A673 (cell line): ENCODE measurements around the gene SUN1. TPM values are rescaled to one million over a fixed set of nuclear protein-coding genes. Genes with fewer than 3 reads are reported as not detected.

Source experiments
- BruUV-seq: library from RNA; stranded (reverse); fragments of 400-500 nt; replicated peaks from 2 replicates; lab custom pipeline; 2021; lab: Mats Ljungman, UMichigan
- CTCF ChIA-PET: fragments of 300-600 bp; sonication (Branson Sonifier 250); formaldehyde crosslinking; loops from one replicate; lab custom pipeline; 2022; ENCODE audit warnings: antibody characterized with exemption; lab: Charles Lee
- POLR2A ChIA-PET: fragments of 300-600 bp; sonication (Branson Sonifier 250); formaldehyde crosslinking; loops from one replicate; lab custom pipeline; 2022; ENCODE audit warnings: antibody characterized with exemption; ENCODE audit not compliant: low non-redundant PET; lab: Charles Lee
- DNase-seq: peaks from one replicate; pipeline ENCODE4 v3.0.0-alpha.2; 2015; ENCODE audit warnings: low spot score
- H3K27ac ChIP-seq: fragments of 200-600 bp; sonication (generic); 2 replicates; pipeline ENCODE4 v1.5.1; 2016; ENCODE audit warnings: mixed run types, low read depth, mild to moderate bottlenecking, mixed read lengths, antibody characterized with exemption, low read length; ENCODE audit not compliant: poor library complexity, severe bottlenecking
- H3K27me3 ChIP-seq: fragments of 200-600 bp; sonication (generic); replicated peaks from 2 replicates; pipeline ENCODE4 v1.6.1; 2017; ENCODE audit warnings: mixed run types, low read depth, mild to moderate bottlenecking, mixed read lengths, antibody characterized with exemption, low read length; ENCODE audit not compliant: insufficient read depth, poor library complexity
- H3K36me3 ChIP-seq: fragments of 200-600 bp; sonication (generic); 2 replicates; pipeline ENCODE4 v1.6.1; 2016; ENCODE audit warnings: mixed run types, mild to moderate bottlenecking, mixed read lengths, antibody characterized with exemption, low read length; ENCODE audit not compliant: insufficient read depth, poor library complexity, severe bottlenecking
- H3K4me1 ChIP-seq: fragments of 200-600 bp; sonication (generic); 2 replicates; pipeline ENCODE4 v1.6.1; 2017; ENCODE audit warnings: mixed run types, mild to moderate bottlenecking, mixed read lengths, antibody characterized with exemption, low read length; ENCODE audit not compliant: insufficient read depth, poor library complexity, severe bottlenecking
- H3K4me3 ChIP-seq: fragments of 200-600 bp; sonication (generic); 2 replicates; pipeline ENCODE4 v1.5.1; 2016; ENCODE audit warnings: low read depth, mixed run types, mild to moderate bottlenecking, mixed read lengths, low read length; ENCODE audit not compliant: poor library complexity, severe bottlenecking
- H3K9me3 ChIP-seq: fragments of 200-600 bp; sonication (generic); 2 replicates; pipeline ENCODE4 v1.6.1; 2016; ENCODE audit warnings: mixed run types, low read depth, mild to moderate bottlenecking, mixed read lengths, antibody characterized with exemption, low read length; ENCODE audit not compliant: poor library complexity, severe bottlenecking
- CTCF ChIP-seq: fragments of 300-800, 200-600 bp; sonication (generic); conservative IDR thresholded peaks from 2 replicates; pipeline ENCODE4 v1.5.1; 2017; ENCODE audit warnings: low read depth, mild to moderate bottlenecking, antibody characterized with exemption, low read length, moderate library complexity, mixed read lengths
- EZH2 ChIP-seq: fragments of 200-600 bp; sonication (generic); IDR thresholded peaks from 2 replicates; pipeline ENCODE4 v1.6.1; 2017; ENCODE audit warnings: borderline replicate concordance, low read depth, mild to moderate bottlenecking, mixed read lengths, antibody characterized with exemption, low read length; ENCODE audit not compliant: poor library complexity, severe bottlenecking
- intact Hi-C: fragments of 100-400 bp; cut with micrococcal nuclease; formaldehyde crosslinking; loops from one replicate; pipeline ENCODE4 v1.10.0; 2022; ENCODE audit not compliant: unreplicated experiment
- total RNA-seq: library from RNA; stranded (reverse); gene quantifications from 2 replicates; pipeline ENCODE4 v1.2.3, GENCODE V29; 2021

The SUN1 gene
- total RNA-seq, 1 experiment from 2014 or later: 189 TPM

- CTCF ChIA-PET: no interaction called here
- Histone ChIP-seq H3K36me3 (peaks cover 32% of the 10 kb centered on the region), H3K9me3 (no peaks in the 10 kb centered on the region), H3K4me3 (no peak overlapping the region), H3K27ac (no peak overlapping the region), H3K27me3 (no peaks in the 10 kb centered on the region), H3K4me1 (no peaks in the 10 kb centered on the region)
- POLR2A ChIA-PET: no interaction called here
- intact Hi-C loops: no loop called here
- no TSS peak for BruUV-seq
- TF ChIP-seq CTCF: no peak
- TF ChIP-seq EZH2: no peak
- DNase-seq: no peak
Measured at GRCh38 chr7:892648-893593, 60.6 kb downstream of the SUN1 start.

DNA sequence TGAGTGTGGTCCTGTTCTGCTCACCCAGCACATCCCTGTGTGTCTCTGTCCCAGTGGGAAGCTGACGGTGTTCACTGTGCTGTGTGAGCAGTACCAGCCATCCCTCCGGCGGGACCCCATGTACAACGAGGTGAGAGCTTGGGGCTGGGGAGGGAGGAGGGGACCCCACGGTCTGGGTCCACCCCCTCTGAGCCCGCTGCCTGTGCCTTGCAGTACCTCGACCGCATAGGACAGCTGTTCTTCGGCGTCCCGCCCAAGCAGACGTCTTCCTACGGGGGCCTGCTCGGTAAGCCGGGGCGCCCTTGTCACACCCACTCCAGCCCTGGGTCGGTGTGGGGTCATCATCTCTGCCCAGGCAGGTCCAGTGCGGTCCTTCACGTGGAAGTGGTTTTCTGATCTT lies 61.4 kb downstream of the SUN1 start:
- BruUV-seq: no TSS peak
- Histone ChIP-seq H3K27ac (no peak overlapping the region), H3K36me3 (peaks cover 25% of the 10 kb centered on the region), H3K27me3 (no peaks in the 10 kb centered on the region), H3K9me3 (no peaks in the 10 kb centered on the region), H3K4me1 (no peaks in the 10 kb centered on the region), H3K4me3 (no peak overlapping the region)
- TF ChIP-seq CTCF (no peak), EZH2 (no peak)
- ChIA-PET POLR2A (no interaction called here), CTCF (no interaction called here)
- intact Hi-C loops: no loop called here
- DNase-seq: no peak

DNA sequence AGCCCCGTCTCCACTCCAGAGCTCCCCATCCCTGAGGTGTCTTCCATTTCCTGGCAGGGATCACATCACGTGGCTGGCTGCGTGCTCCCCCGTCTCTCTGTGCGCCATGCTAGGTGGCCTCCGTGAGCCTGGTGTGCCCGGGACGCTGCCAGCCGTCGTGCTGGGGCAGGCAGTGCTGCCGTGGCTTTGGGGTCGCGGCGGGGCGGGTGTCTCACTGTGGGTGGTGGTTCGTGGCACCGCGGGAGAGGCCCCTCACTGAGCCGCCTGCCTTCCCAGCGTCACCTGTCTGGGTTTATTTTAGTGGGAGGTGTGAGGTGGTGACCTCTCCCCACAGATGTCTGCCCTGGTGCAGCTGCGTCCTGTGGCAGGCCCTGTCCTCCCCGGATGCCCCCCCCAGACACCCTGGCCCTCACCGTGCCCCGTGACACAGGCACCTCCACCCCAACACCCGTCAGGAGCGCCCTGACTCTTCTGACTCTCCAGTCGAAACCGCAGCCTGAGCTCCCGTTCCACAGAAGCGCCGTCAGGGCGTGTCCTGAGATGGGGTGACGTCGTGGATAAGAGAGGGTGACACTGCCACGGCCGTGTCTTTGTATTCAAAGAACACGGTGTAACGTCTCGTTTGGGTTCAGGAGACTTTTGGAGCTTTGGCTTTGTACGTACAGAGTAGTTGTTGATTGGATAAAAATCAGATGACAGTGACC lies 62.0 kb downstream of the SUN1 start:
- H3K27me3 ChIP-seq: no peaks in the 10 kb centered on the region
- BruUV-seq: no TSS peak
- no peak overlapping the region for H3K4me3 ChIP-seq
- CTCF ChIA-PET: no interaction called here
- H3K27ac ChIP-seq: no peak overlapping the region
- intact Hi-C loops: no loop called here
- peaks cover 31% of the 10 kb centered on the region for H3K36me3 ChIP-seq
- POLR2A ChIA-PET: no interaction called here
- no peak for TF ChIP-seq EZH2
- TF ChIP-seq CTCF: no peak
- H3K9me3 ChIP-seq: no peaks in the 10 kb centered on the region
- H3K4me1 ChIP-seq: no peaks in the 10 kb centered on the region
- DNase-seq: no peak
